Measurements from ENCODE around the gene LRMDA.

GRCh38 chr10:76185471-76186301 lies 754.3 kb downstream of the LRMDA start:
- TF ChIP-seq CTCF (conservative IDR thresholded peaks at IDR 0.05; ENCODE audit: low read depth, low read length) (no peak), EZH2 (IDR thresholded peaks at IDR 0.05; ENCODE audit: low read length, unreplicated experiment) (no peak)
